Osteocyte (in vitro differentiated cells): ENCODE measurements around the gene TADA2A. TPM values are rescaled to one million over a fixed set of nuclear protein-coding genes. Genes with fewer than 3 reads are reported as not detected.

Source experiments
- DNase-seq: peaks from one replicate; pipeline ENCODE4 v3.0.0; 2021; ENCODE audit warnings: mixed read lengths; ENCODE audit not compliant: unreplicated experiment; ENCODE audit errors: extremely low spot score
- H3K27ac Mint-ChIP-seq: one replicate; pipeline ENCODE4 v1.8.0; 2021; ENCODE audit warnings: mild to moderate bottlenecking, mixed read lengths; ENCODE audit not compliant: unreplicated experiment
- H3K27me3 Mint-ChIP-seq: one replicate; pipeline ENCODE4 v1.8.0; 2021; ENCODE audit warnings: mixed read lengths; ENCODE audit not compliant: unreplicated experiment
- H3K36me3 Mint-ChIP-seq: one replicate; pipeline ENCODE4 v1.8.0; 2021; ENCODE audit warnings: mixed read lengths; ENCODE audit not compliant: unreplicated experiment
- H3K4me1 Mint-ChIP-seq: one replicate; pipeline ENCODE4 v1.8.0; 2021; ENCODE audit warnings: mixed read lengths; ENCODE audit not compliant: unreplicated experiment
- H3K4me3 Mint-ChIP-seq: one replicate; pipeline ENCODE4 v1.8.0; 2021; ENCODE audit warnings: mild to moderate bottlenecking, moderate library complexity, mixed read lengths; ENCODE audit not compliant: unreplicated experiment
- H3K9me3 Mint-ChIP-seq: one replicate; pipeline ENCODE4 v1.8.0; 2021; ENCODE audit warnings: mixed read lengths; ENCODE audit not compliant: unreplicated experiment
- total RNA-seq: library from RNA; stranded (reverse); gene quantifications from 2 replicates; pipeline ENCODE4 v1.2.1, GENCODE V29; 2021
- TF ChIP-seq, protein P1 (sequence below): fragments of 200-600 bp; sonication (generic); IDR thresholded peaks from 2 replicates; pipeline ENCODE4 v1.5.0; 2021; ENCODE audit warnings: antibody characterized with exemption, mild to moderate bottlenecking, moderate library complexity

Gene TADA2A
- total RNA-seq, 1 donor from 2014 or later, result 20.4 TPM

DNA sequence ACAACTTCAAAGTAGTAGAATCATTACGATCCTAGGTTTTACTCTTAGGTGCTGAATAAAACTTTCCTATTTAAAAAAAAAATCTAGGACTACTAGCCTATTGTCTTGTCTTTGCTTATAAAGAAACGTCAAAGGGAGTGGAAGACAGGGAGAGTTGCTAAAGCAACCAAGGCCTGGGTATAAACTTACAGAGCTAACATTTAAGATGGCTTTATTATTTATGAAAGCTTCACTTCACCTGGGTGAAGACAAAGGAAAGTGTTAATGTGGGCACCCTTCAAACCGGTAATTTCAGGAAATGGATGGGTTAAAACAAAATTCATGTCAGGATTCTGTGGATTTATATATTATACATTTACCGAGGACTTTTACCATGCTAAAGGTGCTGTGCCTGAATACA is 85.5 kb downstream of the TADA2A start:
- Mint-ChIP-seq H3K27ac (peak overlapping the region; percentile 93), H3K9me3 (no peaks in the 10 kb centered on the region), H3K4me1 (peaks cover 69% of the 10 kb centered on the region), H3K27me3 (no peaks in the 10 kb centered on the region), H3K4me3 (peak overlapping the region; percentile 89), H3K36me3 (no peaks in the 10 kb centered on the region)
- no peak for DNase-seq
- TF ChIP-seq, protein P1, sequence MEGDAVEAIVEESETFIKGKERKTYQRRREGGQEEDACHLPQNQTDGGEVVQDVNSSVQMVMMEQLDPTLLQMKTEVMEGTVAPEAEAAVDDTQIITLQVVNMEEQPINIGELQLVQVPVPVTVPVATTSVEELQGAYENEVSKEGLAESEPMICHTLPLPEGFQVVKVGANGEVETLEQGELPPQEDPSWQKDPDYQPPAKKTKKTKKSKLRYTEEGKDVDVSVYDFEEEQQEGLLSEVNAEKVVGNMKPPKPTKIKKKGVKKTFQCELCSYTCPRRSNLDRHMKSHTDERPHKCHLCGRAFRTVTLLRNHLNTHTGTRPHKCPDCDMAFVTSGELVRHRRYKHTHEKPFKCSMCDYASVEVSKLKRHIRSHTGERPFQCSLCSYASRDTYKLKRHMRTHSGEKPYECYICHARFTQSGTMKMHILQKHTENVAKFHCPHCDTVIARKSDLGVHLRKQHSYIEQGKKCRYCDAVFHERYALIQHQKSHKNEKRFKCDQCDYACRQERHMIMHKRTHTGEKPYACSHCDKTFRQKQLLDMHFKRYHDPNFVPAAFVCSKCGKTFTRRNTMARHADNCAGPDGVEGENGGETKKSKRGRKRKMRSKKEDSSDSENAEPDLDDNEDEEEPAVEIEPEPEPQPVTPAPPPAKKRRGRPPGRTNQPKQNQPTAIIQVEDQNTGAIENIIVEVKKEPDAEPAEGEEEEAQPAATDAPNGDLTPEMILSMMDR, result no peak

DNA sequence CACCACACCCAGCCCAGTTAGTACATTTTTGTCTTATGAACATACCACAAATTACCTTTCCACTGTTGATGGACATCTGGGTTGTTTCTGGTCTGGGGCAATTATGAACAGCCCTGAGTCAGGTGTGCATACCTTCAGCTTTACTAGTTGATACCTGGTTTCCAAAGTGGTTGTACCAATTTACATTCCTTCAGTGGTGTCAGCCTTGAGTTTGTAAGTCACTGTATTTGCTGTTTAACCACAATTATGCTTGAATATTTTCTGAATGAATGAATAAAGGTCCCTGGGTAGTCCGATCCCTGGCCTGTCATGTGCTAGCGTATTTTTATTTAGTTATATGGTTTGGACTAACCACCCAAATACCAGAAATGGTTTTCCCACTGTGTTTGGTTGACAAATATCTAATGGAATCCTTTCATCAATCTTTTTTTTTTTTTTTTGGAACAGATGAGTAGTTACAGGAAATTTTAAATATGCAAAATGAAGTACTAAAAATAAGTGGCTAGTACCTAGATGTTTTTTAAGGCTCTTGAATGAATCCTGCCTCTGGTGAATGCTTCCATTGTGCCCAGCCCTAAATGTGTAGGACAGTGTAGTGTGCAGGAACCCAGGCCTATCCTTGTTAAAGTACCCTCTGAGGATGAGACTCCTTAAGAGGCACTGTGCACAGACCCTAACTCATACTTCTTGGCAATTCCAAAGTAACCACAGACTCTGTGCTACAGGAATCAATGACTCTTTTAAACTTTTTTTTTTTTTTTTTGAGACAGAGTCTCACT is 86.8 kb downstream of the TADA2A start:
- Mint-ChIP-seq H3K4me3 (no peak overlapping the region), H3K9me3 (no peaks in the 10 kb centered on the region), H3K27ac (peak overlapping the region; percentile 93), H3K36me3 (no peaks in the 10 kb centered on the region), H3K27me3 (no peaks in the 10 kb centered on the region), H3K4me1 (peaks cover 63% of the 10 kb centered on the region)
- TF ChIP-seq, protein P1, result no peak
- no peak for DNase-seq

DNA sequence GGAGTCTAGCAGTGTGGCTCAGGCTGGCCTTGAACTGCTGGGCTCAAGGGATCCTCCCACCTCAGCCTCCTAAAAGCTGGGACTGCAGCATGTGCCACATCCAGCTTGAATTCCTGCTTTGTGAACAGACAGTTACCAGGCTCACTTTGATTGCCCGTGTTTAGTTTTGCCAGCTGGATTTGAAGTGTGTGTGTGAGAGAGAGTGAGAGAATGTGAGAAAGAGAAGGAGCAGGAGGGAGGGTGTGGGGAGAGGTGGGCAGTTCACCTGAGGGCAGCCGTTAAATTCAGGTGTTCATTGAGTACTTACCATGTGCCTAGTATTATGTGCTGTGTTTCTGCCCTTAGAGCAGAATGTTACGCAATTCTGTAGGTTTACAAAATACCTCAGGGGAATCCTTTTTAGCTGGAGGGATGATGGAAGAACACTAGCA is 87.7 kb downstream of the TADA2A start:
- Mint-ChIP-seq H3K4me3 (peak overlapping the region; percentile 3), H3K36me3 (no peaks in the 10 kb centered on the region), H3K27ac (peak overlapping the region; percentile 93), H3K4me1 (peaks cover 57% of the 10 kb centered on the region), H3K9me3 (no peaks in the 10 kb centered on the region), H3K27me3 (no peaks in the 10 kb centered on the region)
- TF ChIP-seq, protein P1, result no peak
- no peak for DNase-seq

DNA sequence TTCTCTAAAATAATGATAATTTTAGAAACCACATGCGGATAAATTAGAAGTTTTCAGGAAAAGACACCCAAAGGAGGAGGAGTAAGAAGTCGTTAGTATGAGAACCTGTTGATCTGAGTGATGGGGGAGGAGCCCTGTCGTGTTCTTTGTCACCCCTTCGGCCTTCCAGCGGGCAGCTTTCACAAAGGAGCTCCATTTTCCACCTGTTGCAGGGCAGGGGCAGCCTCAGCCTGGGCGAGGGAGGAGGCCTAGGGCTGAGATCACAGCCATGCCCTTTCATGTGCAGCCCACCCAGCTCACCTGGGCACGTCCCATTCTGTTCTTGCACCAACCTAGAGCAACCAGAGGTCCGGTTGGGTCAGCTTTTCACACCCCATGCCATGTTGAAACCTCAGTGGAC is 88.3 kb downstream of the TADA2A start:
- Mint-ChIP-seq H3K4me1 (peaks cover 57% of the 10 kb centered on the region), H3K9me3 (no peaks in the 10 kb centered on the region), H3K27me3 (no peaks in the 10 kb centered on the region), H3K36me3 (no peaks in the 10 kb centered on the region), H3K27ac (peak overlapping the region; percentile 93), H3K4me3 (no peak overlapping the region)
- TF ChIP-seq, protein P1, result no peak
- DNase-seq, result no peak

DNA sequence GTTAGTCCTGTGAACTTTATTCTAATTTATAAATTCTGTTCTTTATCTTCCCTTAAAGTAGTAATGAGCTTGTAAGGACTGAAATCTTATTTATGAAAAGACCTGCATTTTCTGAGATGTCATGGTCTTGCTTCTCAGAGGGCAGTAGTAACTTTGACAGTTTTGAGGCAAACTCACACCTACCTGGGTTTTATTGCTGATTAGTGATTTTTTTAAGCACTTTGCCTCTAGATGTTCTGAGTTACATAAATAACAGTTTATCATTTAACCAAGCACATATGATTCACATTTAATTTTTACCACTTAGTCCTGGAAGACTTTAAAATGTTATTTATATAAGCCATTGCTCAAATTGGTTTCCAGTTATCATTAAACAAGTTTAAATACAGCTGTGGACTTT is 93.7 kb downstream of the TADA2A start:
- no peak overlapping the region for H3K4me3 Mint-ChIP-seq
- no peaks in the 10 kb centered on the region for H3K27me3 Mint-ChIP-seq
- no peak for DNase-seq
- peaks cover 12% of the 10 kb centered on the region for H3K4me1 Mint-ChIP-seq
- no peaks in the 10 kb centered on the region for H3K36me3 Mint-ChIP-seq
- no peak overlapping the region for H3K27ac Mint-ChIP-seq
- H3K9me3 Mint-ChIP-seq, result no peaks in the 10 kb centered on the region
- TF ChIP-seq, protein P1, result no peak
